KG1 (cell line): ENCODE results near the gene LMNTD1.
"Not testable (repeated sequence)": the region's sequence is repeated elsewhere in the genome, so short reads cannot be mapped to it uniquely, and the experiment has no call there.

Experiments used
- DNase-seq: peaks from one replicate; lab custom pipeline; 2025; lab: John Stamatoyannopoulos, UW

The LMNTD1 gene

DNA sequence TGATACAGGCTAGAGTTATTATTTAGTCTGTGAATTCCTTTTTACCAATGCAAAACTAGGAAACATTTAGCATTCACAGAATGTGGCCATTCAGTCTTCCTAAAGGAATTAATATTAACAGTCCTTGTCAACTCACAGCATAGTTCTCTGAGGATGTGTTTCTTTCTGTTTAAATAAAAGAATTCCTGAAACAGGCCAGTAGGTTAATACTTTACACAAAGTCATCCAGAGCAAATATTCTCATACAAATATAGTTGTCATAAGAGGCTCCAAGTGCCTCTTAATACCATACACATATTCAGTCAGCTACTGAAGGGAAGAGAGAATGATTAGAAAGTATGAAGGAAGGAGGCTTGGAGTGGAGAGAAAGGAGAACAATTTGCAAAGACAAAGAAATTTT, 120.1 kb downstream of the LMNTD1 start:
- no peak for DNase-seq

DNA sequence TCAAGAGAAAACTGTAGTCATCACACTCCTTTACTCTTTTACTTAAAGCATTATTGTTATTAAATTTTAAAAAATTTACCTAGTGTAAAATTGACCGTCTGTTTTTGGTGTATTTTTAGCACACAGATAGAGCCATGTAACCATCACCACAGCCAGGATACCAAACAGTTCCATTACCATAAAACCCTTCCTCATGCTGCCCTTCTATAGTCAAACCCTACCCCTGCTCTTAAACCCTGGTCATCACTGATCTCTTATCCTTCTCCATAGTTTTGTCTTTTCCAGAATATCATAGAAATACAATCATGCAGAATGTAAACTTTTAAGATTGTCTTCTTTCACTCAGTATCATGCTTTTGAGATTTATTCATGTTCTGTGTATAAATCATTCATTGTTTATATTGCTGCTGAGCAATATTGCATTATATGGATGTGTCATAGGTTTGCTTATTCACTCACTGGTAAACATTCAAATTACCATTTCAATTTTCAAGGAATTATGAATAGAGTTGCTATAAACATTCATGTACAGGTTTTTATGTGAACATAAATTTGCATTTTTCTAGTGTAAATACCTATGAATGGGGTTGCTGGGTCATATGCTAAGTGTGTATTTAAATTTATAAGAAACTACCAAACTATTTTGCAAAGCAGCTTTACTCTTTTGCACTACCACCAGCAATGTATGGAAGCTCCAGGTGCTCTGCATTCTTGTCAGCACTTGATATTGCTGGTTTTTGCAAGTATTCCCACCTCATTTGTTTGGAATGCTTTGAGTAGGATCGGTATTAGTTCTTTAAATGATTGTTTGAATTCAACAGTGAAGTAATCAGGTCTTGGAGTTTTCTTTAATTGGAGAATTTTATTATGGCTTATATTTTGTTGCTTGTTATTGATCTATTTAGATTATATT, 125.5 kb downstream of the LMNTD1 start:
- no peak for DNase-seq

DNA sequence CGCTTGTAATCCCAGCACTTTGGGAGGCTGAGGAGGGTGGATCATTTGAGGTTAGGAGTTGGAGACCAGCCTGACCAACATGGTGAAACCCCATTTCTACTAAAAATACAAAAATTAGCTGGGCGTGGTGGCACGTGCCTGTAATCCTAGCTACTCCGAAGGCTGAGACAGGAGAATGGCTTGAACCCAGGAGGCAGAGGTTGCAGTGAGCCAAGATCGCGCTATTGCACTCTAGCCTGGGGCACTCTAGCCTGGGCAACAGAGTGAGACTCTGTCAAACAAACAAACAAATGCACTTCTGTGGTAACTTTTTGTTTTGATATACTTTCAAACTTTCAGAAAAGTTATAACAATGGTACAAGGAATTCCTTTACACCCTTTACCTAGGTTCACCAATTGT, 126.3 kb downstream of the LMNTD1 start:
- not testable (repeated sequence) for DNase-seq
